ENCODE results near the gene CAMSAP1.

Gene CAMSAP1

DNA sequence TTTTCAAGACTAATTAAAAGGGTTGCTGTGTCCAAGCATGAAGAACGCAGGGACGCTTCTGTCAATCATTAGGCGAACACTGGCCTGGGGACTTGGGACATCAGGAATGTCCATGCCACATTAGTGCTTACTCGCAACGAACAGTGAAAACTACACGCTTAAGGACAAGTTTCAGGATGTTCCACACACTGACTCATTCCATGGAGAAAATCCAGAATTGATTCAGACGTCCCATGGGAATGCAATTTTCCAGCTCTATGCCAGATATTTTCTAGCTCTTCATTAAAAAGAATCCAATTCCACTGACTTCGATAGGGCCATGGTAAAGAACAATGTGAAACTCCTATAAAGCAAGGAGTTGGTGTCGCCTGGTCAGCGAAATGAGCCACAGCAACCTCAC lies 98.2 kb downstream of the CAMSAP1 start:
- no peak for DNase-seq

- no peak for DNase-seq
Observed at GRCh38 chr9:135805422-135806022, 101.8 kb downstream of the CAMSAP1 start.

- no peak for DNase-seq
Observed at GRCh38 chr9:135804581-135805421, 102.5 kb downstream of the CAMSAP1 start.

GRCh38 chr9:135803441-135803840 lies 103.9 kb downstream of the CAMSAP1 start:
- DNase-seq, result no peak

GRCh38 chr9:135802876-135803419 lies 104.4 kb downstream of the CAMSAP1 start:
- DNase-seq, result no peak

DNA sequence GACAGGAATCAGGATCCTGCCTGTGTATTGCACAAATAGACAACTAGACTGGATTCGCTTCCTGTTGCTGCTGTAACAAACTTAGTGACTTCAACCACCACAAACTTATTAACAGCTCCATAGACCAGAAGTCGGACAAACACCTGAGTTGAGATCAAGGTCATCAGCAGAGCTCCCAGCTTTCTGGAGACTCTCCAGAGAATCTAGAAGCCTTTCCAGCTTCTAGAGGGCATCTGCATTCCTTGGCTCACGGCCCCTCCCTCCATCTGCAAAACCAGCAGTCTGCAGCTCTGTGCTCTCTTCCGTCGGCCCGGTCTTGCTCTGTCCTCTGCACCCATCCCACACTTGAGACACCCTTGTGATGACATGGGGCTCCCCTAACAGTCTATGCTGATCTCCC lies 106.3 kb downstream of the CAMSAP1 start:
- no peak for DNase-seq

DNA sequence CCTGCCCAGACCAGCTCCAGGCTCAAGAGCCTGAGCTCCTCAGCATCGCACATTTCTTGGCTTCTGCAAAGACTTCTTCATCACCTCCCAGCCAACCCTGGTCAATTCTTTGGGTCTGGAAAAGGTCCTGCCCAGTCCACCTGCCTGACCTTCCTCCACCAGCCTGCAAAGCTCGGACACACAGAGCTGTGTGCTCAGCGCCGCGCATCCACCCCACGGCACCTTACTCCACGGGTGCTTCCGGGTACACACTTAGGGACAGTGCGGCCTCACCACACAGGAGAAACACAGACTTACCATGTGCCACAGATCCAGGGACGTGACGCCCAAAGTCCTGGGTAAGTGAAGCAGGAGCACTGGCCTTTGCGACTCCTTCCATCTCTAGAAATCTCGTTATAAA lies 108.1 kb downstream of the CAMSAP1 start:
- no peak for DNase-seq

GRCh38 chr9:135798263-135798585 lies 109.1 kb downstream of the CAMSAP1 start:
- no peak for DNase-seq

- no peak for DNase-seq
Observed at GRCh38 chr9:135797507-135798262, 109.7 kb downstream of the CAMSAP1 start.

- DNase-seq, result no peak
Observed at GRCh38 chr9:135796784-135797485, 110.4 kb downstream of the CAMSAP1 start.

GRCh38 chr9:135795391-135795790 lies 112.0 kb downstream of the CAMSAP1 start:
- no peak for DNase-seq

DNA sequence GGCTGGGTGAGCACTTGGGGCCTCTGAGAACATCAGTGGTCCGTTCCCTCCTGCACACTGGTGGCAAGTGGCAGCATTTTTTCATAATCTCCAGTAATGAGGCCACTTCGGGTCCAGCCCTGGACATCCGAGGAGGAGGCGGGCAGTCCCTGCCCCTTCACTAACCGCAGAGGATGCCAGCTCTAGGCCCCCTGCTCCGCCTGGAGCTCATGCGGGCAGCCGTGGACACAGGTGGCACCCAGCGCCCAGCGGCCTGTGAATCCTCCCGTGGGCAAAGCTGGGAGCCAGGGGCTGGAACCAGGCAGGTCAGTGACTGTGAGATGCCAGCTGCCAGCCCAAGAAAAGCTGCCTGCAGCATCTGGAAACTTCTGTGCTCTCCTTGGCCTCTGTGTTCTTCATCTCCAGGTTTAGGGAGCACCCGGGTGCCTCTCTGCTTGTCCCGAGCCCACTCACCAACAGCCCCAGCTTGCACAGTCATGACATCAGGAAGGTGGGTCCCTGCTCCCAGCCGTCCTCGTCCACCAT lies 112.9 kb downstream of the CAMSAP1 start:
- no peak for DNase-seq

DNA sequence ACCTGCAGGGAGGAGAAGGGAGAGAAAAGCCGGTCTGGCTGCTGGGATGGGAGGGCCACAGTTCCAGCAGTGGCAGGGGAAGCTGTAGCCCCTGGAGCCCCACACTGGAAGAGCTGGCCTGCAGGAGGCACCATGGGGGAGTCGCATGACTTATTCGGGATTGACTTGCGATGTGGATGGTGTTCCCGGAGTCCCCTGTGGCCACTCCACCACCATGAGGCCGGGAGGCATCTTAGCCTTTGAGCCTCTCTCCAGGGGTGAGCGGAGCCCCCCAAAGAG lies 113.3 kb downstream of the CAMSAP1 start:
- no peak for DNase-seq

- DNase-seq, result no peak
Observed at GRCh38 chr9:135793221-135794056, 113.9 kb downstream of the CAMSAP1 start.

DNA sequence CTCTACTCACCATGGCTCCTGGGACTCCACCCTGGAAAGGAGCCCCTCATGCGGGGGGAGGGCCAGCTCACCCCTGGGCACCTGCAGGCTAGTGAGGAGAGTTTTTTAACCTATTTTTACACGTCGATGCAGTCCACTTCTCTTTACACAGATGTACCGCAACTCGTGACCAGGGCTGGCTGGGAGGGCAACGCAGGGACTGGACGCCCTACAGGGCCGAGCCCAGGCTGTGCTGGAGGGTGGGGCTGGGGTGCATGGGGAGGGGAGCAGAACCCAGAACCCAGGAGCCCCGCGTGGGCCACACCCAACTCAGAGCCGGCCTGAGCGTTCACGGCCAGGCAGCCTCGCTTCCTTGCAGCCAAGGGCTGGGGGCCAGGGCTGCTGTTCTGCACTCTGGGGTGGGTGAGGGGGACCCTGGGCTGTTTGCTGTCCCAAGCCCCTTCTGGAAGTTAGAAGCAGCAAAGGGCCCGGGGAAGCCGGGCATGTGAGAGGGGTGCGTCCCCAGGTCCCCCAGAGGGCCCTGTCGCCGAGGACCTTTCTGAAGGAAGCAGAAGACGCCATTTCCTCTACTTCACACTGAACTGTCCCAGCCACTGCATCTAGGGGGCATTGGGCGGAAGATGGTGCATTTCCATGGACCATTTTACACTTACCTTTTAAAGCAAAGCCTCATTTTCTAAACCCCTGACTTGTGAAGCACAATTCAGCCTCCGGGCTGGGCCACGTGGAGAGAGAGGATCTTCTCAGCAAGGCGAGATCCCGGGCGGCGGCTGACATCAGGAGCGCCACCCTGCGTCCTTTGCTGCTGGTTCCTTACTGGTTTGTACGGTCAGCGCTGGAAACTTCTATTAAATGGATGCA lies 114.8 kb downstream of the CAMSAP1 start:
- no peak for DNase-seq

GRCh38 chr9:135791431-135792267 lies 115.7 kb downstream of the CAMSAP1 start:
- DNase-seq, result no peak

- no peak for DNase-seq
Observed at GRCh38 chr9:135790850-135791249, 116.5 kb downstream of the CAMSAP1 start.

- no peak for DNase-seq
Observed at GRCh38 chr9:135790356-135790755, 117.0 kb downstream of the CAMSAP1 start.

GRCh38 chr9:135789838-135790291 lies 117.5 kb downstream of the CAMSAP1 start:
- DNase-seq, result no peak
